RPMI7951 (cell line): ENCODE data around the gene CFAP43. TPM values are rescaled to one million over a fixed set of nuclear protein-coding genes. Genes with fewer than 3 reads are reported as not detected.
"Not testable (repeated sequence)": the region's sequence is repeated elsewhere in the genome, so short reads cannot be mapped to it uniquely, and the experiment has no call there.

Experiments used
- DNase-seq: peaks from one replicate; pipeline ENCODE4 v3.0.0-alpha.2; 2012; ENCODE audit warnings: low read depth
- total RNA-seq: library from RNA; depleted of rRNA; stranded (reverse); fragments of >200 nt; shearing (Covaris generic); gene quantifications from 2 replicates; pipeline ENCODE4 v1.2.3, GENCODE V29; 2014

The CFAP43 gene
- total RNA-seq, 1 experiment from 2014 or later: 0.24 TPM

GRCh38 chr10:104256335-104256961 is 24.3 kb upstream of the CFAP43 start:
- no peak for DNase-seq

- peak; percentile 53 for DNase-seq
These were observed 23.3 kb upstream of the CFAP43 start for GRCh38 chr10:104255311-104255981.

- DNase-seq: peak; percentile 80
These were observed 22.5 kb upstream of the CFAP43 start, which contains the start of gene GSTO1 for GRCh38 chr10:104254493-104255310. TSS of gene GSTO1 (plus strand) at chr10:104254892. CDS start at chr10:104254929, 37 bp downstream.

- DNase-seq: no peak
These were observed 21.6 kb upstream of the CFAP43 start for GRCh38 chr10:104253606-104254410.

- no peak for DNase-seq
These were observed 20.9 kb upstream of the CFAP43 start for GRCh38 chr10:104253106-104253505.

GRCh38 chr10:104252368-104252767 is 20.2 kb upstream of the CFAP43 start:
- DNase-seq: no peak

- DNase-seq: no peak
These were observed 19.3 kb upstream of the CFAP43 start for GRCh38 chr10:104251443-104251842.

GRCh38 chr10:104250371-104250770 is 18.2 kb upstream of the CFAP43 start:
- DNase-seq: no peak

- not testable (repeated sequence) for DNase-seq
These were observed 16.8 kb upstream of the CFAP43 start for GRCh38 chr10:104248931-104249330.

- DNase-seq: no peak
These were observed 15.5 kb upstream of the CFAP43 start for GRCh38 chr10:104247513-104248146.

GRCh38 chr10:104246976-104247375 is 14.8 kb upstream of the CFAP43 start:
- peak; percentile 48 for DNase-seq

- no peak for DNase-seq
These were observed 13.0 kb upstream of the CFAP43 start for GRCh38 chr10:104245066-104245632.

- no peak for DNase-seq
These were observed 11.3 kb upstream of the CFAP43 start for GRCh38 chr10:104243512-104243911.

GRCh38 chr10:104243009-104243408 is 10.8 kb upstream of the CFAP43 start:
- DNase-seq: not testable (repeated sequence)

- DNase-seq: no peak
These were observed 10.4 kb upstream of the CFAP43 start for GRCh38 chr10:104242545-104242944.

- no peak for DNase-seq
These were observed 7.9 kb upstream of the CFAP43 start for GRCh38 chr10:104240078-104240477.

GRCh38 chr10:104235801-104236200 is 3.6 kb upstream of the CFAP43 start:
- no peak for DNase-seq

- no peak for DNase-seq
These were observed 2.8 kb upstream of the CFAP43 start for GRCh38 chr10:104234934-104235333.

- no peak for DNase-seq
These were observed 1.7 kb upstream of the CFAP43 start for GRCh38 chr10:104233817-104234216.

GRCh38 chr10:104232613-104233102 is 494 bp upstream of the CFAP43 start:
- no peak for DNase-seq

GRCh38 chr10:104230490-104230889 is 1.7 kb downstream of the CFAP43 start:
- no peak for DNase-seq
